Spleen (tissue), 11 donors: Measurements from ENCODE around the gene SLC35F3. TPM values are rescaled to one million over a fixed set of nuclear protein-coding genes. Genes with fewer than 3 reads are reported as not detected.

Experiments used
- DNase-seq: peaks from one replicate; pipeline ENCODE4 v3.0.0-alpha.2; 2020
- H3K27ac ChIP-seq, 8 donors: fragments of 200-600 bp; sonication (generic) in 7 of 8; 1 replicate in 4 of 8; 2 replicates in 4 of 8; pipeline versions ENCODE4 v1.5.0 to v1.8.0; 2016 to 2021; ENCODE audit warnings: inconsistent platforms in 4 of 8, mild to moderate bottlenecking in 4 of 8, moderate library complexity in 1 of 8
- H3K27me3 ChIP-seq, 7 donors: fragments of 200-600 bp; sonication (generic) in 6 of 7; replicated peaks in 1 of 7; 1 replicate in 4 of 7; 2 replicates in 3 of 7; pipeline versions ENCODE4 v1.5.0 to v1.8.0; 2016 to 2021; ENCODE audit warnings: inconsistent platforms in 3 of 7, mild to moderate bottlenecking in 1 of 7
- H3K36me3 ChIP-seq, 6 donors: fragments of 200-600 bp; sonication (generic) in 5 of 6; 1 replicate in 4 of 6; 2 replicates in 2 of 6; pipeline versions ENCODE4 v1.5.0 to v1.8.0; 2016 to 2021; ENCODE audit warnings: inconsistent platforms in 2 of 6
- H3K4me1 ChIP-seq, 6 donors: fragments of 200-600 bp; sonication (generic) in 5 of 6; 1 replicate in 3 of 6; 2 replicates in 3 of 6; pipeline versions ENCODE4 v1.5.0 to v1.8.0; 2016 to 2021; ENCODE audit warnings: inconsistent platforms in 3 of 6
- H3K4me3 ChIP-seq, 8 donors: fragments of 200-600 bp; sonication (generic) in 7 of 8; 1 replicate in 4 of 8; 2 replicates in 4 of 8; pipeline versions ENCODE4 v1.5.0 to v1.8.0; 2016 to 2021; ENCODE audit warnings: inconsistent platforms in 4 of 8, mild to moderate bottlenecking in 4 of 8, moderate library complexity in 2 of 8
- H3K9me3 ChIP-seq, 8 donors: fragments of 200-600 bp; sonication (generic) in 7 of 8; 1 replicate in 4 of 8; 2 replicates in 4 of 8; pipeline versions ENCODE4 v1.5.0 to v1.8.0; 2016 to 2021; ENCODE audit warnings: inconsistent platforms in 4 of 8
- POLR2A ChIP-seq, 3 donors: fragments of 450-650 bp; IDR thresholded peaks; one replicate each; pipeline ENCODE4 v1.5.1; 2017; ENCODE audit warnings: antibody characterized with exemption in 3 of 3, mild to moderate bottlenecking in 1 of 3
- POLR2AphosphoS5 ChIP-seq, 3 donors: sonication (generic); formaldehyde crosslinking; IDR thresholded peaks; one replicate each; pipeline ENCODE4 v1.5.1; 2017; ENCODE audit warnings: antibody characterized with exemption in 3 of 3
- WGBS, 5 donors: extraction: QIAGEN DNeasy Blood & Tissue Kit in 3 of 5; methylation state at CpG; one replicate each; pipeline versions ENCODE4 v1.1.5 to v1.1.7; 2013 to 2018; 5-methylcytosine and 5-hydroxymethylcytosine counted together
- intact Hi-C: fragments of 100-400 bp; cut with DNase I; formaldehyde crosslinking; loops from one replicate; pipeline ENCODE4 v1.15.0; 2023; ENCODE audit warnings: low total_unique reads
- polyA plus RNA-seq, 3 donors: library from polyadenylated mRNA; stranded (reverse); fragments of 200-250 nt; gene quantifications; one replicate each; pipeline ENCODE4 v1.2.1, GENCODE V29; 2013
- total RNA-seq, 7 donors: library from RNA; depleted of rRNA in 3 of 7; stranded (reverse); fragments of >200 nt in 3 of 7; fragmentation: NEBNext Ultra II Directional in 4 of 7; extraction: Animal tissue kit (Norgen Biotek cat#: 25700) in 4 of 7; gene quantifications; one replicate each; pipeline versions ENCODE4 v1.1.0 to v1.2.1, GENCODE V29; 2016 to 2021
- TF ChIP-seq, protein P1 (sequence below), 11 experiments: fragments of 200-600 bp in 7 of 11; fragments of 450-650 bp in 4 of 11; sonication (generic) in 4 of 11; IDR thresholded peaks in 8 of 11; conservative IDR thresholded peaks in 3 of 11; 1 replicate in 7 of 11; 2 replicates in 4 of 11; pipeline versions ENCODE4 v1.4.0 to v1.8.0; 2016 to 2021; ENCODE audit warnings: antibody characterized with exemption in 11 of 11, inconsistent platforms in 4 of 11, mild to moderate bottlenecking in 1 of 11
- donor health status: healthy with polysubstance abuse.
- donor health status: DM: no; HTN: no; CAD: no; lungs with moderate emphysema.
- donor health status: DM: no; HTN: no; CAD: no.
- donor health status: Bipolar disorder and iron deficiency.
- donor health status: healthy.
- donor health status: DM: no; HTN: no; CAD: no.
- donor health status: DM: yes; HTN: yes; CAD: no.

The SLC35F3 gene
- total and polyA plus RNA-seq, 10 donors, result 0.03 to 0.44 (median 0.11) TPM; not detected in 5

DNA sequence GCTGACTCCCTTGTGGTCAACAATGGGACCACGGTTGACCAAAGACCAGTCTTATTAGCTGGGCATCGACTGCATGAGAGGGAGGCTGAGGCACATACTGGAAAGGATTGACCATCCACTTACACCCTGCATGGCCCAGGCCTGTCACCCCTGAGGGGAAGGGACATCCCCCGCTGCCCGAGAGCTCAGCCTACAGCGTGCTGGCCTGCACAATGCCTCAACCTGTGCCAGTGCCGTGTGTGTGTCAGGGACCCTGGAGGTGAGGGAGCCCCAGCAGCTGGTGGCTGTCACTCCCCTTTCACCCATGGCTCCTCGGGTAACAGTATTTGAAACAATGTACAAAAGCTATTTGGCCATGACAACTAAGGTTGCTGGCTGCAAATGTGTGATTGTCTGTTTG lies 67.3 kb downstream of the SLC35F3 start:
- Histone ChIP-seq H3K4me1 (no peaks in the 10 kb centered on the region), H3K4me3 (no peak overlapping the region), H3K27me3 (no peaks in the 10 kb centered on the region), H3K9me3 (no peaks in the 10 kb centered on the region), H3K27ac (no peak overlapping the region), H3K36me3 (no peaks in the 10 kb centered on the region)
- no peak for DNase-seq
- TF ChIP-seq POLR2A (IDR thresholded peaks at IDR 0.05), result no peak
- TF ChIP-seq, protein P1, sequence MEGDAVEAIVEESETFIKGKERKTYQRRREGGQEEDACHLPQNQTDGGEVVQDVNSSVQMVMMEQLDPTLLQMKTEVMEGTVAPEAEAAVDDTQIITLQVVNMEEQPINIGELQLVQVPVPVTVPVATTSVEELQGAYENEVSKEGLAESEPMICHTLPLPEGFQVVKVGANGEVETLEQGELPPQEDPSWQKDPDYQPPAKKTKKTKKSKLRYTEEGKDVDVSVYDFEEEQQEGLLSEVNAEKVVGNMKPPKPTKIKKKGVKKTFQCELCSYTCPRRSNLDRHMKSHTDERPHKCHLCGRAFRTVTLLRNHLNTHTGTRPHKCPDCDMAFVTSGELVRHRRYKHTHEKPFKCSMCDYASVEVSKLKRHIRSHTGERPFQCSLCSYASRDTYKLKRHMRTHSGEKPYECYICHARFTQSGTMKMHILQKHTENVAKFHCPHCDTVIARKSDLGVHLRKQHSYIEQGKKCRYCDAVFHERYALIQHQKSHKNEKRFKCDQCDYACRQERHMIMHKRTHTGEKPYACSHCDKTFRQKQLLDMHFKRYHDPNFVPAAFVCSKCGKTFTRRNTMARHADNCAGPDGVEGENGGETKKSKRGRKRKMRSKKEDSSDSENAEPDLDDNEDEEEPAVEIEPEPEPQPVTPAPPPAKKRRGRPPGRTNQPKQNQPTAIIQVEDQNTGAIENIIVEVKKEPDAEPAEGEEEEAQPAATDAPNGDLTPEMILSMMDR (IDR thresholded peaks at IDR 0.05 in 8 of 11, conservative IDR thresholded peaks at IDR 0.05 in 3 of 11), result no peak
- 82 to 91% (median 89%) methylated on average over 2 to 7 of the region's 7 CpGs for WGBS, 5 donors
- intact Hi-C loops, result no loop called here

DNA sequence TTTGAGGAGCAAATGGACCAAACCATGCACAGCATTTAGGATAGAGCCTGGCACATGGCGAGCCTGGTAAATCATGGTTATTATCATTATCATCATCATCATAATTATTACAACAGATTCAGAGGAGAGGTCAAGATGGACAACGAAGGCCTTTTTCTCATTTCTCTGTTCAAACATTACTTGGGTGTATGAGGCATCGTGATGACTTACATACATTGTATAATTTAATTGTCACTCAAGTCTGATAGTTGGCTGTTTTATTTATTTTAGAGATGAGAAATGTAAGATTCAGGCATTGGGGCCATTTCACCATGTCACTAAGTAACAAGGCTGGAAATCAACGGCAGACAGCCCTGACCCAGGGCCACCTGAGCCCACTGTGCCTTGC lies 68.1 kb downstream of the SLC35F3 start:
- no peaks in the 10 kb centered on the region for H3K4me1 ChIP-seq
- 85 to 93% (median 90%) methylated on average over 4 of the region's 4 CpGs for WGBS, 5 donors

DNA sequence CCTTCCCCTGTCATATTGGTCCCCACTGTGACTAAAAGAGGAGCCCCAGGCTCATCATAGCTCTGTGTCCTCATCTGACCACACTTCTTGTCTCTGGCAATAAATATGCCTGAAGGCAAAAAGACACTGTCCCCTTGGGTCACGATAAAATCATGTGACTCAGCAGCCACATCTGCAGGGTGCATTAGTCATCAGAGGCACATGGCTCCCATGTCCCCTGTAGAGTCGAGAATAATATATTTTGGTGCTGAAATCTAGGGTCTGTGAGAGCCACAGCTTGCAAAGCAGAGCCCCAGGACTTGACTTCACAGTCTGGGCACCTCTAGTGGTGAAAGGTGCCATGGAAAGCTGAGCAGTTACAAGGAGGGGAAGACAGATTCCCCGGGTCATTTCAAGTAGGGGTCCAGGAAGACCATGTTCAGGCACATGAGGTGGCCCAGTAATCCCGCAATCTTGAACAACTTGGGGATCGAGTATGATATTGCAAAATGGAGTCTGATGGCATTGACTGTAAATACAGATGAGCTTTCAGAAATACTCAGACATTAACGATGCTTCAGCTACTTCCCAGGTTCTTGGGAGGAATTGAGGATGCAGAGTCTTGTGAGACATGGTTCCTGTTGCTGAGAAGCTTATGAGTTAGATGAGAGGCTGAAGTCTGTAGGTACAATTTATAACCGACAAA lies 68.6 kb downstream of the SLC35F3 start:
- WGBS, 5 donors, result 78 to 86% (median 82%) methylated on average over 7 of the region's 7 CpGs
- DNase-seq, result no peak
- H3K4me3 ChIP-seq, result no peak overlapping the region
- TF ChIP-seq, protein P1 (IDR thresholded peaks at IDR 0.05 in 8 of 11, conservative IDR thresholded peaks at IDR 0.05 in 3 of 11), result no peak
- TF ChIP-seq POLR2AphosphoS5 (IDR thresholded peaks at IDR 0.05) (no peak), POLR2A (IDR thresholded peaks at IDR 0.05) (no peak)
- no peaks in the 10 kb centered on the region for H3K4me1 ChIP-seq
- H3K27ac ChIP-seq, result no peak overlapping the region
- H3K27me3 ChIP-seq, result no peaks in the 10 kb centered on the region
- H3K9me3 ChIP-seq, result no peaks in the 10 kb centered on the region
- intact Hi-C loops, result no loop called here
- H3K36me3 ChIP-seq, result no peaks in the 10 kb centered on the region

More for the DNA sequence above, 68.1 kb downstream of the SLC35F3 start:
- DNase-seq, result no peak
- no peaks in the 10 kb centered on the region for H3K36me3 ChIP-seq
- intact Hi-C loops, result no loop called here
- no peak overlapping the region for H3K27ac ChIP-seq
- TF ChIP-seq POLR2A (IDR thresholded peaks at IDR 0.05), result no peak
- TF ChIP-seq, protein P1 (IDR thresholded peaks at IDR 0.05 in 8 of 11, conservative IDR thresholded peaks at IDR 0.05 in 3 of 11), result no peak
- no peak for TF ChIP-seq POLR2AphosphoS5 (IDR thresholded peaks at IDR 0.05)
- H3K27me3 ChIP-seq, result no peaks in the 10 kb centered on the region
- no peaks in the 10 kb centered on the region for H3K9me3 ChIP-seq
- no peak overlapping the region for H3K4me3 ChIP-seq

DNA sequence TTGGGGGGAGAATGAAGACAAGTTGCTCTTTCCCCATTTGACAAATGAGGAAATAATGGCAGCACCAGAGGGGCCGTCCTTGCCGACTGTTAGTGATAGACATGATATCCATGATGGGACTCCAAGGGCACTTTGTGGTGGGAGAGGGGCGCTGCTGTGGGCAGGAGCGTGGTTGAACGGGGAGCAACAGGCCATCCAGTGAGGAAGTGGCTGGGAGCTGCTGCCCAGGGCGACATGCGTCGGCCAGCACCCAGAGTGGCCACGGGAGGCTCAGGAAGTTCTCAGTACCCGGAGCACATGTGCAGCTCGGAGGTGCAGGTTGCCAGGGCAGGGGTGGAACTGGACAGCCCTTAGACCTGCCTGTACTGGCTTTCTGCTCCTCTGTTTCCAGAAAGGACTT lies 71.0 kb downstream of the SLC35F3 start:
- Histone ChIP-seq H3K4me3 (no peak overlapping the region), H3K9me3 (no peaks in the 10 kb centered on the region), H3K27ac (no peak overlapping the region), H3K27me3 (no peaks in the 10 kb centered on the region), H3K4me1 (no peaks in the 10 kb centered on the region), H3K36me3 (no peaks in the 10 kb centered on the region)
- TF ChIP-seq POLR2AphosphoS5 (IDR thresholded peaks at IDR 0.05) (no peak), POLR2A (IDR thresholded peaks at IDR 0.05) (no peak)
- intact Hi-C loops, result no loop called here
- DNase-seq, result no peak
- WGBS, 5 donors, result 79 to 90% (median 83%) methylated on average over 11 of the region's 11 CpGs
